Breast epithelium (tissue), 3 donors: ENCODE measurements around the gene CARM1.

Source experiments
- CTCF ChIP-seq, 3 donors: fragments of 450-650 bp; IDR thresholded peaks; one replicate each; pipeline ENCODE4 v1.5.1; 2016 to 2017; ENCODE audit warnings: antibody characterized with exemption in 3 of 3, mild to moderate bottlenecking in 3 of 3, moderate library complexity in 3 of 3
- POLR2A ChIP-seq: fragments of 450-650 bp; IDR thresholded peaks from one replicate; pipeline ENCODE4 v1.6.1; 2016; ENCODE audit warnings: antibody characterized with exemption, mild to moderate bottlenecking, moderate library complexity

GRCh38 chr19:10870955-10871603 is at the start of gene CARM1:
- TF ChIP-seq CTCF (IDR thresholded peaks at IDR 0.05) (peak in 1 of 3 donors; percentile 92), POLR2A (no peak)
